HEK293T (cell line): Measurements from ENCODE around the gene PRKAG3.

Experiments used
- CTCF ChIA-PET: fragments of 350-600 bp; formaldehyde crosslinking; extraction: SDS; loops from one replicate; lab custom pipeline; 2021; ENCODE audit warnings: antibody characterized with exemption, inconsistent platforms; lab: Yijun Ruan, JAX
- POLR2A ChIA-PET: fragments of 350-600 bp; formaldehyde crosslinking; extraction: SDS; loops from one replicate; lab custom pipeline; 2020; ENCODE audit warnings: antibody characterized with exemption, inconsistent platforms; lab: Yijun Ruan, JAX
- DNase-seq: peaks from one replicate; pipeline ENCODE4 v3.0.0; 2012; ENCODE audit warnings: mixed read lengths; ENCODE audit errors: extremely low spot score
- ARNT ChIP-seq: fragments of 450-650 bp; IDR thresholded peaks from 2 replicates; pipeline ENCODE4 v1.6.1; 2017; ENCODE audit warnings: mild to moderate bottlenecking
- BHLHE40 ChIP-seq: fragments of 450-650 bp; IDR thresholded peaks from 2 replicates; pipeline ENCODE4 v1.6.1; 2016; ENCODE audit warnings: mild to moderate bottlenecking, moderate library complexity, borderline replicate concordance
- CTBP1 ChIP-seq: fragments of 450-650 bp; IDR thresholded peaks from 2 replicates; pipeline ENCODE4 v1.6.1; 2016; ENCODE audit warnings: borderline replicate concordance
- ELF4 ChIP-seq: fragments of 450-650 bp; IDR thresholded peaks from 2 replicates; pipeline ENCODE4 v1.6.1; 2017; ENCODE audit warnings: antibody characterized with exemption
- FOXA1 ChIP-seq: fragments of 450-650 bp; IDR thresholded peaks from 2 replicates; pipeline ENCODE4 v1.6.1; 2016; ENCODE audit warnings: mild to moderate bottlenecking
- FOXK2 ChIP-seq: fragments of 450-650 bp; IDR thresholded peaks from 2 replicates; pipeline ENCODE4 v1.6.1; 2016; ENCODE audit warnings: mild to moderate bottlenecking
- FOXM1 ChIP-seq: fragments of 450-650 bp; IDR thresholded peaks from 2 replicates; pipeline ENCODE4 v1.6.1; 2017; ENCODE audit warnings: mild to moderate bottlenecking, borderline replicate concordance
- HDGF ChIP-seq: fragments of 450-650 bp; IDR thresholded peaks from 2 replicates; pipeline ENCODE4 v1.6.1; 2017; ENCODE audit warnings: antibody characterized with exemption, borderline replicate concordance
- L3MBTL2 ChIP-seq: fragments of 450-650 bp; conservative IDR thresholded peaks from 2 replicates; pipeline ENCODE4 v1.6.1; 2016; ENCODE audit warnings: mild to moderate bottlenecking
- LEF1 ChIP-seq: fragments of 450-650 bp; IDR thresholded peaks from 2 replicates; pipeline ENCODE4 v1.6.1; 2017; ENCODE audit warnings: mild to moderate bottlenecking, borderline replicate concordance
- NFRKB ChIP-seq: fragments of 450-650 bp; IDR thresholded peaks from 2 replicates; pipeline ENCODE4 v1.6.1; 2016; ENCODE audit warnings: mild to moderate bottlenecking, moderate library complexity
- PKNOX1 ChIP-seq: fragments of 450-650 bp; IDR thresholded peaks from 2 replicates; pipeline ENCODE4 v1.6.1; 2016
- SP1 ChIP-seq: fragments of 450-650 bp; IDR thresholded peaks from 2 replicates; pipeline ENCODE4 v1.6.1; 2017
- SUZ12 ChIP-seq: fragments of 450-650 bp; IDR thresholded peaks from 2 replicates; pipeline ENCODE4 v1.6.1; 2016; ENCODE audit warnings: mild to moderate bottlenecking
- TARDBP ChIP-seq: fragments of 450-650 bp; IDR thresholded peaks from 2 replicates; pipeline ENCODE4 v1.6.1; 2016
- ZNF384 ChIP-seq: fragments of 450-650 bp; IDR thresholded peaks from 2 replicates; pipeline ENCODE4 v1.6.1; 2016

The PRKAG3 gene

GRCh38 chr2:218783688-218784087 is 47.9 kb downstream of the PRKAG3 start:
- no peak for TF ChIP-seq FOXK2
- no peak for TF ChIP-seq ARNT
- no peak for TF ChIP-seq LEF1
- TF ChIP-seq ZNF384 = no peak
- no peak for TF ChIP-seq L3MBTL2
- TF ChIP-seq FOXM1 = no peak
- no peak for TF ChIP-seq CTBP1
- no peak for TF ChIP-seq TARDBP
- TF ChIP-seq PKNOX1 = no peak
- TF ChIP-seq BHLHE40 = no peak
- no peak for TF ChIP-seq SP1
- TF ChIP-seq FOXA1 = no peak
- TF ChIP-seq NFRKB = no peak
- TF ChIP-seq ELF4 = no peak
- no peak for TF ChIP-seq SUZ12
- no peak for TF ChIP-seq HDGF
- DNase-seq = no peak
- POLR2A ChIA-PET = no interaction called here
- CTCF ChIA-PET = no interaction called here

GRCh38 chr2:218782528-218782844 is 49.1 kb downstream of the PRKAG3 start:
- no peak for DNase-seq
- no peak for TF ChIP-seq BHLHE40
- no peak for TF ChIP-seq FOXM1
- TF ChIP-seq FOXK2 = no peak
- no peak for TF ChIP-seq SP1
- no peak for TF ChIP-seq PKNOX1
- TF ChIP-seq FOXA1 = no peak
- no peak for TF ChIP-seq CTBP1
- no peak for TF ChIP-seq L3MBTL2
- TF ChIP-seq ELF4 = no peak
- no peak for TF ChIP-seq ZNF384
- TF ChIP-seq ARNT = no peak
- no peak for TF ChIP-seq HDGF
- no peak for TF ChIP-seq LEF1
- TF ChIP-seq TARDBP = no peak
- no peak for TF ChIP-seq NFRKB
- ChIA-PET CTCF (interaction anchor here (0.5 to 0.9 kb wide), 3 partner anchors 22 to 229 kb away, joined by 3 to 4 read pairs (median 4); no protein-coding TSS in a partner anchor), POLR2A (no interaction called here)

GRCh38 chr2:218781691-218782527 is 49.7 kb downstream of the PRKAG3 start, which contains the start of gene CYP27A1:
Gene CYP27A1 (plus strand): TSS chr2:218782147. CDS start chr2:218782183, 36 bp downstream.
- no peak for TF ChIP-seq NFRKB
- no peak for TF ChIP-seq FOXA1
- no peak for TF ChIP-seq CTBP1
- no peak for TF ChIP-seq FOXK2
- no peak for TF ChIP-seq ELF4
- no peak for TF ChIP-seq ZNF384
- no peak for TF ChIP-seq SUZ12
- TF ChIP-seq BHLHE40 = no peak
- TF ChIP-seq LEF1 = no peak
- no peak for TF ChIP-seq L3MBTL2
- no peak for TF ChIP-seq SP1
- TF ChIP-seq ARNT = no peak
- TF ChIP-seq FOXM1 = no peak
- TF ChIP-seq TARDBP = no peak
- TF ChIP-seq HDGF = no peak
- no peak for TF ChIP-seq PKNOX1
- ChIA-PET POLR2A (no interaction called here), CTCF (interaction anchor here (0.5 to 0.9 kb wide), 3 partner anchors 21 to 229 kb away, joined by 3 to 4 read pairs (median 4); no protein-coding TSS in a partner anchor)
- no peak for DNase-seq

- no peak for DNase-seq
- CTCF ChIA-PET = no interaction called here
- TF ChIP-seq NFRKB (no peak), FOXA1 (no peak), TARDBP (no peak), FOXM1 (no peak), FOXK2 (no peak), LEF1 (no peak), HDGF (no peak), BHLHE40 (no peak), ZNF384 (no peak), ARNT (no peak), SUZ12 (no peak), ELF4 (no peak), SP1 (no peak), L3MBTL2 (no peak), PKNOX1 (no peak), CTBP1 (no peak)
- POLR2A ChIA-PET = no interaction called here
These were observed 50.5 kb downstream of the PRKAG3 start for GRCh38 chr2:218780851-218781690.

GRCh38 chr2:218780046-218780445 is 51.6 kb downstream of the PRKAG3 start:
- CTCF ChIA-PET = interaction anchor here (1.1 kb wide), 1 partner anchor 67 kb away, joined by 4 read pairs; no protein-coding TSS in a partner anchor
- TF ChIP-seq SP1 (no peak), ELF4 (no peak), FOXM1 (no peak), TARDBP (no peak), SUZ12 (no peak), HDGF (no peak), NFRKB (no peak), ARNT (no peak), CTBP1 (no peak), PKNOX1 (no peak), L3MBTL2 (no peak), FOXK2 (no peak), ZNF384 (no peak), FOXA1 (no peak), LEF1 (no peak), BHLHE40 (no peak)

More at GRCh38 chr2:218780046-218780445, 51.6 kb downstream of the PRKAG3 start:
- POLR2A ChIA-PET = no interaction called here
- DNase-seq = no peak
